Activated B cell treated with CpG ODN at 0.5 μM for 24 hours (primary cell): Measurements from ENCODE around the gene CNOT8. TPM values are rescaled to one million over a fixed set of nuclear protein-coding genes. Genes with fewer than 3 reads are reported as not detected.

Source experiments
- ATAC-seq: fragments of 200-7000 bp; cut with Tn5 transposase; one replicate; pipeline ENCODE4 v1.10.0; 2021; ENCODE audit warnings: low read depth, mild to moderate bottlenecking, moderate library complexity
- CTCF ChIA-PET: fragments of 350-600 bp; sonication (Branson Sonifier 250); formaldehyde crosslinking; loops from one replicate; lab custom pipeline; 2021; ENCODE audit warnings: antibody characterized with exemption; lab: Charles Lee
- POLR2A ChIA-PET: fragments of 350-600 bp; sonication (Branson Sonifier 250); formaldehyde crosslinking; loops from one replicate; lab custom pipeline; 2021; ENCODE audit warnings: antibody characterized with exemption; lab: Charles Lee
- DNase-seq: peaks from one replicate; pipeline ENCODE4 v3.0.0; 2022
- H3K27ac Mint-ChIP-seq: one replicate; pipeline ENCODE4 v1.8.0; 2020; ENCODE audit warnings: mixed read lengths
- H3K27me3 Mint-ChIP-seq: one replicate; pipeline ENCODE4 v1.8.0; 2021; ENCODE audit warnings: mixed read lengths
- H3K36me3 Mint-ChIP-seq: one replicate; pipeline ENCODE4 v1.8.0; 2021; ENCODE audit warnings: low read depth, mixed read lengths
- H3K4me1 Mint-ChIP-seq: one replicate; pipeline ENCODE4 v1.8.0; 2021; ENCODE audit warnings: mixed read lengths
- H3K4me3 Mint-ChIP-seq: one replicate; pipeline ENCODE4 v1.8.0; 2020; ENCODE audit warnings: mild to moderate bottlenecking, mixed read lengths
- H3K9me3 Mint-ChIP-seq: one replicate; pipeline ENCODE4 v1.8.0; 2020; ENCODE audit warnings: mixed read lengths
- CTCF ChIP-seq: fragments of 200-600 bp; IDR thresholded peaks from one replicate; pipeline ENCODE4 v1.8.0; 2022; ENCODE audit warnings: antibody characterized with exemption, mild to moderate bottlenecking
- intact Hi-C: fragments of 100-400 bp; cut with micrococcal nuclease; formaldehyde crosslinking; loops from one replicate; pipeline ENCODE4 v1.15.1; 2024
- total RNA-seq: library from RNA; stranded (reverse); gene quantifications from 2 replicates; pipeline ENCODE4 v1.2.3, GENCODE V29; 2022

Gene CNOT8
- total RNA-seq, 1 donor from 2014 or later = 57.3 TPM

GRCh38 chr5:154824070-154824469, 34.4 kb upstream of the CNOT8 start:
- POLR2A ChIA-PET = no interaction called here

GRCh38 chr5:154829181-154829588, 29.2 kb upstream of the CNOT8 start:
- ChIA-PET POLR2A (no interaction called here), CTCF (interaction anchor here (1.0 kb wide), 1 partner anchor 179 kb away, joined by 3 read pairs; no protein-coding TSS in a partner anchor)
- Mint-ChIP-seq H3K9me3 (no peaks in the 10 kb centered on the region), H3K27me3 (no peaks in the 10 kb centered on the region), H3K4me3 (no peak overlapping the region), H3K27ac (no peak overlapping the region), H3K36me3 (no peaks in the 10 kb centered on the region), H3K4me1 (peaks cover 10% of the 10 kb centered on the region)
- TF ChIP-seq CTCF = no peak
- ATAC-seq = no peak
- no peak for DNase-seq
- intact Hi-C loops = no loop called here

More at GRCh38 chr5:154824070-154824469, 34.4 kb upstream of the CNOT8 start:
- Mint-ChIP-seq H3K27me3 (no peaks in the 10 kb centered on the region), H3K4me3 (no peak overlapping the region), H3K36me3 (peaks cover 15% of the 10 kb centered on the region), H3K9me3 (no peaks in the 10 kb centered on the region), H3K27ac (no peak overlapping the region), H3K4me1 (no peaks in the 10 kb centered on the region)
- ATAC-seq (no peak), DNase-seq (no peak)
- TF ChIP-seq CTCF = no peak
- intact Hi-C loops = no loop called here
- CTCF ChIA-PET = no interaction called here

GRCh38 chr5:154829589-154830218, 28.7 kb upstream of the CNOT8 start:
- no peak for ATAC-seq
- Mint-ChIP-seq H3K4me3 (no peak overlapping the region), H3K4me1 (peaks cover 13% of the 10 kb centered on the region), H3K27ac (no peak overlapping the region), H3K36me3 (no peaks in the 10 kb centered on the region), H3K27me3 (no peaks in the 10 kb centered on the region), H3K9me3 (no peaks in the 10 kb centered on the region)
- no peak for DNase-seq
- CTCF ChIA-PET = no interaction called here
- intact Hi-C loops = no loop called here
- TF ChIP-seq CTCF = no peak
- POLR2A ChIA-PET = no interaction called here

- no peaks in the 10 kb centered on the region for H3K9me3 Mint-ChIP-seq
- no peak overlapping the region for H3K27ac Mint-ChIP-seq
- POLR2A ChIA-PET = no interaction called here
- no peaks in the 10 kb centered on the region for H3K36me3 Mint-ChIP-seq
- CTCF ChIA-PET = no interaction called here
- peaks cover 13% of the 10 kb centered on the region for H3K4me1 Mint-ChIP-seq
- TF ChIP-seq CTCF = no peak
- no peak for DNase-seq
- H3K27me3 Mint-ChIP-seq = no peaks in the 10 kb centered on the region
- ATAC-seq = no peak
- intact Hi-C loops = no loop called here
- no peak overlapping the region for H3K4me3 Mint-ChIP-seq
Measured at GRCh38 chr5:154830219-154830595, 28.2 kb upstream of the CNOT8 start.

GRCh38 chr5:154830596-154830995, 27.8 kb upstream of the CNOT8 start:
- Mint-ChIP-seq H3K36me3 (no peaks in the 10 kb centered on the region), H3K4me1 (peaks cover 13% of the 10 kb centered on the region)

More at GRCh38 chr5:154830596-154830995, 27.8 kb upstream of the CNOT8 start:
- no peak for TF ChIP-seq CTCF
- H3K9me3 Mint-ChIP-seq = no peaks in the 10 kb centered on the region
- no peak overlapping the region for H3K27ac Mint-ChIP-seq
- intact Hi-C loops = no loop called here
- H3K27me3 Mint-ChIP-seq = no peaks in the 10 kb centered on the region
- no peak overlapping the region for H3K4me3 Mint-ChIP-seq
- ChIA-PET POLR2A (no interaction called here), CTCF (no interaction called here)
- ATAC-seq (no peak), DNase-seq (no peak)
